ENCODE measurements around the gene SRRM3.
A peak's percentile ranks its signal among the peaks of the same experiment; 100 is the strongest.
"Not testable (repeated sequence)": the region's sequence is repeated elsewhere in the genome, so short reads cannot be mapped to it uniquely, and the experiment has no call there.

SRRM3 gene

DNA sequence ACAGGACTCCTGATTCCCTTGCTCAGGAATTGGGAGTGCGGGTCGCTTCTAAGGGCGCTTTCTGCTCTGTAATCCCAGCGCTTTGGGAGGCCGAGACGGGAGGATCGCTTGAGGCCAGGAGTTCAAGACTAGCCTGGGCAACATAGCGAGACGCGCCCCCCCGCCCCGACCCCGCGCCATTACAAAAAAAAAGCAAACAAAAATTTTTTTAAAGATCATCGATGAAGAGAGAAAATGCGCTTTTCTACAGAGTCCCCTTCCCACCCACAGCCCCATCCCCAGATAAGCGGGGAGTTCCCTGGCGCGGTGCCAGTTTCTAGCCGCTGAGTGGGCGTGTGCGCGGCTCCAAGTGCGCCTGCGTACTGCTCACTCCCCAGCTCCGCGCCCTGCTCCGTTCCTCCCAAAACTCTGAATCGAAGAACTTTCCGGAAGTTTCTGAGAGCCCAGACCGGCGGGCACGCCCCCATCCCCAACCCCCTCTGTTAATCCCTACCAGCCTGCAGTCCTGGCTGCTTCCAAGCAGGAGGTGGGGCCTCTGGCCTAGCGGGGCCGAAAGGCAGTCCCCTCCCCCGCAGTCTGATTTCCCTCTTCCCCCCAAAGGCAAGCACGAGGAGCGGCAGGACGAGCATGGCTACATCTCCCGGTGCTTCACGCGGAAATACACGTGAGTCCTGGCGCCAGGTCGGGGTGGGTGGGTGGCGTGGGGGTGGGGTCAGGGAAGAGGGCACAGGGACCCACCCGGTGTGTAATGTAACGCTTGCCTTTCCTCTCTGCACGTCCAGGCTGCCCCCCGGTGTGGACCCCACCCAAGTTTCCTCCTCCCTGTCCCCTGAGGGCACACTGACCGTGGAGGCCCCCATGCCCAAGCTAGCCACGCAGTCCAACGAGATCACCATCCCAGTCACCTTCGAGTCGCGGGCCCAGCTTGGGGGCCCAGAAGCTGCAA lies 101.8 kb downstream of the SRRM3 start:
- peak; percentile 96 for DNase-seq (ENCODE audit: low read depth, low spot score)
- H3K9ac ChIP-seq (ENCODE audit: insufficient read length, low read depth): peak overlapping the region; percentile 92
- TF ChIP-seq SUZ12 (IDR thresholded peaks at IDR 0.05; ENCODE audit: extremely low read depth, insufficient read depth, insufficient read length) (no peak), YY1 (IDR thresholded peaks at IDR 0.05; ENCODE audit: insufficient read depth, insufficient read length) (no peak), ZNF274 (IDR thresholded peaks at IDR 0.05; ENCODE audit: low read depth, low read length) (no peak)
- peak overlapping the region; percentile 80 for H3K4me3 ChIP-seq (ENCODE audit: insufficient read length, low read depth)
- H3K4me1 ChIP-seq (ENCODE audit: insufficient read depth, insufficient read length): peaks cover 8% of the 10 kb centered on the region
- no peaks in the 10 kb centered on the region for H3K27me3 ChIP-seq (ENCODE audit: insufficient read depth, insufficient read length)
- peaks cover 12% of the 10 kb centered on the region for H3K36me3 ChIP-seq (ENCODE audit: insufficient read depth, insufficient read length, low read length)
- no peaks in the 10 kb centered on the region for H3K9me3 ChIP-seq (ENCODE audit: insufficient read depth, low read length)

DNA sequence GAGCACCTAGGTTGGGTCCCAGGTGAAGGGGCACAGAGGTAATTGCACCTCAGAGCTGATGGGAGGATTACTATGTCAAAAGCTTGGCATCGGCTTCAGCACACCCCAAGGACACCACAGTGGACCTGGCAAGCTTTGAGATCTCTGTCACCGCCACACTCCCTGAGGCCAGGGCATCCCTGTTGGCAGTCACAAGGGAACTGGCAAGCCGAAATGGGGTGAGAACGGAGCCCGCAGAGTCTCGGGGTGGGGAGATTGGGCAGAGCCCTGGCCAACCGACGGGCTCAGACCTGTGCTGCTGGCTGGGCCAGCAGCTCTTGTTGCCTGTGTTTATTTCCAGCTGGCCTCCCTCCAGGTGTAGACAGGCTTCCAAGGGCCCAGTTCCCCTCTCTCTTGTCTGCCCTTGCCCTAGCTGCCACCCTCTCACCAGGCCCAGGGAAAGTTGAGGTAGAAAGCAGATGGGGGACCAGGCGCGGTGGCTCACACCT lies 103.2 kb downstream of the SRRM3 start:
- H3K36me3 ChIP-seq (ENCODE audit: insufficient read depth, insufficient read length, low read length): peaks cover 12% of the 10 kb centered on the region
- peaks cover under 1% of the 10 kb centered on the region; the same call in 1 of the 2 replicates for H3K9me3 ChIP-seq (ENCODE audit: insufficient read depth, low read length)
- H3K4me3 ChIP-seq (ENCODE audit: insufficient read length, low read depth): no peak overlapping the region
- TF ChIP-seq ZNF274 (IDR thresholded peaks at IDR 0.05; ENCODE audit: low read depth, low read length): no peak
- no peak for TF ChIP-seq YY1 (IDR thresholded peaks at IDR 0.05; ENCODE audit: insufficient read depth, insufficient read length)
- no peak for DNase-seq (ENCODE audit: low read depth, low spot score)
- H3K4me1 ChIP-seq (ENCODE audit: insufficient read depth, insufficient read length): peaks cover 8% of the 10 kb centered on the region
- H3K9ac ChIP-seq (ENCODE audit: insufficient read length, low read depth): peak overlapping the region; percentile 26
- no peaks in the 10 kb centered on the region for H3K27me3 ChIP-seq (ENCODE audit: insufficient read depth, insufficient read length)

DNA sequence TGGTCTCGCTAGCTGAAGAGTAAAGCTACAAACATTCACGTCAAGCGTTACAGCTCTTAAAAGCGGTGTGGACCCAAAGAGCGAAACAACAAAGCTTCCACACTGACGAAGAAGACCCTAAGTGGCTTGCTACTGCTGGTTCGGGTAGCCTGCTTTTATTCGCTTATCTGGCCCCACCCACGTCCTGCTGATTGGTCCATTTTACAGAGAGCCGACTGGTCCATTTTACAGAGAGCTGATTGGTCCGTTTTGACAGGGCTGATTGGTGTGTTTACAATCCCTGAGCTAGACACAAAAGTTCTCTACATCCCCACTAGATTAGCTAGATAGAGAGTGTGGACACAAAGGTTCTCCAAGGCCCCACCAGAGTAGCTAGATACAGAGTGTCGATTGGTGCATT lies 107.2 kb downstream of the SRRM3 start:
- H3K4me3 ChIP-seq (ENCODE audit: insufficient read length, low read depth); H3K27me3 ChIP-seq (ENCODE audit: insufficient read depth, insufficient read length); H3K9ac ChIP-seq (ENCODE audit: insufficient read length, low read depth); DNase-seq (ENCODE audit: low read depth, low spot score); H3K9me3 ChIP-seq (ENCODE audit: insufficient read depth, low read length): not testable (repeated sequence)
- Histone ChIP-seq H3K36me3 (ENCODE audit: insufficient read depth, insufficient read length, low read length) (peaks cover 11% of the 10 kb centered on the region), H3K4me1 (ENCODE audit: insufficient read depth, insufficient read length) (peaks cover 11% of the 10 kb centered on the region)

DNA sequence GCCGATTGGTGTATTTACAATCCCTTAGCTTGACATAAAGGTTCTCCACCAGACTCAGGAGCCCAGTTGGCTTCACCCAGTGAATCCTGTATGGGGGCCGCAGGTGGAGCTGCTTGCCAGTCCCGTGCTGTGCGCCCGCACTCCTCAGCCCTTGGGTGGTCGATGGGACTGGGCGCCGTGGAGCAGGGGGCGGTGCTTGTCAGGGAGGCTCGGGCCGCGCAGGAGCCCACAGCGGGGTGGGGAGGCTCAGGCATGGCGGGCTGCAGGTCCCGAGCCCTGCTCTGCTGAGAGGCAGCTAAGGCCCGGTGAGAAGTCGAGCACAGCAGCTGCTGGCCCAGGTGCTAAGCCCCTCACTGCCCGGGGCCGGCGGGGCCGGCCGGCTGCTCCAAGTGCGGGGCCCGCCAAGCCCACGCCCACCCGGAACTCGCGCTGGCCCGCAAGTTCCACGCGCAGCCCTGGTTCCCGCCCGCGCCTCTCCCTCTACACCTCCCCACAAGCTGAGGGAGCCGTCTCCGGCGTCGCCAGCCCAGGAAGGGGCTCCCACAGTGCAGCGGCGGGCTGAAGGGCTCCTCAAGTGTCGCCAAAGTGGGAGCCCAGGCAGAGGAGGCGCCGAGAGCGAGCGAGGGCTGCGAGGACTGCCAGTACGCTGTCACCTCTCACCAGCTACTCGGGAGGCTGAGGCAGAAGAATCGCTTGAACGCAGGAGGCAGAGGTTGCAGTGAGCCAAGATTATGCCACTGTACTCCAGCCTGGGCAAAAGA lies 107.8 kb downstream of the SRRM3 start:
- not testable (repeated sequence) for DNase-seq (ENCODE audit: low read depth, low spot score); H3K4me3 ChIP-seq (ENCODE audit: insufficient read length, low read depth); H3K36me3 ChIP-seq (ENCODE audit: insufficient read depth, insufficient read length, low read length); H3K9me3 ChIP-seq (ENCODE audit: insufficient read depth, low read length); H3K27me3 ChIP-seq (ENCODE audit: insufficient read depth, insufficient read length); H3K9ac ChIP-seq (ENCODE audit: insufficient read length, low read depth)
- H3K4me1 ChIP-seq (ENCODE audit: insufficient read depth, insufficient read length): peaks cover 11% of the 10 kb centered on the region

DNA sequence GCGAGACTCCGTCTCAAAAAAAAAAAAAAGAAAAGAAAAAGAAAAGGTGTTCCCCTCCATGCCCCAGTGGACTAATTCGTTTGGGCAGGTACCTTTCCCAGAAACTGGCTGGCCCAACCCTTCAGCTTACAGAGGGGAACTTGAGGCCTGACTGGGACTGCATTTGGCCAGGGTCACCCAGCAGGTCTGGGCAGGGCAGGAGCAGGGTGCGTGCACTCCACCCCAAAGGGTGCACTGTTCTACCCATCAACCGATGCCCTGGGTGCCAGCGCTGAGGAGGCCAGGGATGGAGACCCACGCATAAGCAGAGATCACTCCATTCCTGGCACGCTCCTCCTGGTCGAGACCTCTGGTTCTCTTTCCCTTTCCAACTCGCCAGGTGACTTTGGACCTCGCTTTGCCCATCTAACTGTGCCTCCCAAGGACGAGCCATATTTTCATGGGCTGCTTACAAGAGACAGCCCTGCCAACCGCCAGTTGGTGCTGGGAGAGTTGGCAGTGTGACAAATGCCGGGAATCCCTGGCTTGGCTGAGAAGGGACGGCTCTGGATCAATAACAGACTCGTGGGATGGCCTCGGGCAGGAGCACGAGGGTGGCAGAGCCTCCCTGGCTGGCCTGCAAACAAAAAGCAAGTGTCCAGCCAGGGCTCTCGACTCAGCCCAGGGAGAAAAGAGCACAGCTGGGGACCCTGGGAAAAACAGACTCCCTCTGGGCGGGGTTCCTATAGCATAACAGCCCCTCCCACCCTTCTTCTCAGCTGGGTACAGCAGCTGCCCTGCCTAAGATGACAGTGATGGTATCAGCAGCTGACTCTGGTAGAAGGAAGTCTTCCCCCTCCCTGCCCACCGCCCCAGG lies 108.6 kb downstream of the SRRM3 start:
- no peak overlapping the region for H3K4me3 ChIP-seq (ENCODE audit: insufficient read length, low read depth)
- TF ChIP-seq YY1 (IDR thresholded peaks at IDR 0.05; ENCODE audit: insufficient read depth, insufficient read length) (no peak), ZNF274 (IDR thresholded peaks at IDR 0.05; ENCODE audit: low read depth, low read length) (no peak), SUZ12 (IDR thresholded peaks at IDR 0.05; ENCODE audit: extremely low read depth, insufficient read depth, insufficient read length) (no peak)
- no peaks in the 10 kb centered on the region for H3K27me3 ChIP-seq (ENCODE audit: insufficient read depth, insufficient read length)
- H3K9ac ChIP-seq (ENCODE audit: insufficient read length, low read depth): no peak overlapping the region
- no peaks in the 10 kb centered on the region for H3K36me3 ChIP-seq (ENCODE audit: insufficient read depth, insufficient read length, low read length)
- H3K4me1 ChIP-seq (ENCODE audit: insufficient read depth, insufficient read length): peaks cover 11% of the 10 kb centered on the region
- peaks cover 5% of the 10 kb centered on the region; the same call in 1 of the 2 replicates for H3K9me3 ChIP-seq (ENCODE audit: insufficient read depth, low read length)
- DNase-seq (ENCODE audit: low read depth, low spot score): no peak

DNA sequence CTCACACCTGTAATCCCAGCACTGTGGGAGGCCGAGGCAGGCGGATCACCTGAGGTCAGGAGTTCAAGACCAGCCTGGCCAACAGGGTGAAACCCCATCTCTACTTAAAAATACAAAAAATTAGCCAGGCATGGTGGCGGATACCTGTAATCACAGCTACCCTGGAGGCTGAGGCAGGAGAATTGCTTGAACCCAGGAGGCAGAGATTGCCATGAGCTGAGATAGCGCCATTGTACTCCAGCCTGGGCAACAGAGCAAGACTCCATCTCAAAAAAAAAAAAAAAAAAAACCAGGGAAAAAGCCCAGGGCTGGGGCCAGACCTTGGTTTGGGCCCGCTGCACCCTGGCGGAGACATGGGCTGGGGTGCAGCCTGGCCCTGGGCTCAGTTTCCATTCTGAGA lies 110.1 kb downstream of the SRRM3 start:
- H3K9ac ChIP-seq (ENCODE audit: insufficient read length, low read depth); H3K4me1 ChIP-seq (ENCODE audit: insufficient read depth, insufficient read length); H3K9me3 ChIP-seq (ENCODE audit: insufficient read depth, low read length); DNase-seq (ENCODE audit: low read depth, low spot score); H3K36me3 ChIP-seq (ENCODE audit: insufficient read depth, insufficient read length, low read length); H3K4me3 ChIP-seq (ENCODE audit: insufficient read length, low read depth); H3K27me3 ChIP-seq (ENCODE audit: insufficient read depth, insufficient read length): not testable (repeated sequence)
